ENCODE measurements around the gene LNP1.
"Not testable (repeated sequence)": the region's sequence is repeated elsewhere in the genome, so short reads cannot be mapped to it uniquely, and the experiment has no call there.

Gene LNP1

GRCh38 chr3:100429187-100429716 is 27.9 kb downstream of the LNP1 start:
- Mint-ChIP-seq H3K27me3 (peaks cover 2% of the 10 kb centered on the region), H3K36me3 (peaks cover 3% of the 10 kb centered on the region), H3K4me1 (no peaks in the 10 kb centered on the region), H3K9me3 (no peaks in the 10 kb centered on the region), H3K4me3 (no peak overlapping the region), H3K27ac (no peak overlapping the region)
- ATAC-seq (ENCODE audit: low read depth) (no peak), DNase-seq (ENCODE audit: low spot score in 2 of 2) (no peak)

GRCh38 chr3:100436951-100437350 is 35.6 kb downstream of the LNP1 start:
- Mint-ChIP-seq H3K9me3 (peaks cover 1% of the 10 kb centered on the region), H3K27ac (no peak overlapping the region), H3K36me3 (peaks cover 10% of the 10 kb centered on the region), H3K4me1 (no peaks in the 10 kb centered on the region), H3K27me3 (no peaks in the 10 kb centered on the region), H3K4me3 (no peak overlapping the region)
- ATAC-seq (ENCODE audit: low read depth) (no peak), DNase-seq (ENCODE audit: low spot score in 2 of 2) (no peak)

- Mint-ChIP-seq H3K27ac (no peak overlapping the region), H3K36me3 (peaks cover 12% of the 10 kb centered on the region), H3K4me1 (no peaks in the 10 kb centered on the region), H3K27me3 (no peaks in the 10 kb centered on the region), H3K9me3 (peaks cover 2% of the 10 kb centered on the region), H3K4me3 (no peak overlapping the region)
- DNase-seq (ENCODE audit: low spot score in 2 of 2) (no peak), ATAC-seq (ENCODE audit: low read depth) (no peak)
Measured at GRCh38 chr3:100437721-100438622, 36.6 kb downstream of the LNP1 start.

GRCh38 chr3:100438623-100438974 is 37.3 kb downstream of the LNP1 start:
- ATAC-seq (ENCODE audit: low read depth) (no peak), DNase-seq (ENCODE audit: low spot score in 2 of 2) (no peak)
- H3K36me3 Mint-ChIP-seq: peaks cover 8% of the 10 kb centered on the region

GRCh38 chr3:100440895-100441294 is 39.6 kb downstream of the LNP1 start:
- DNase-seq (ENCODE audit: low spot score in 2 of 2) (no peak), ATAC-seq (ENCODE audit: low read depth) (no peak)
- Mint-ChIP-seq H3K27ac (no peak overlapping the region), H3K36me3 (peaks cover 7% of the 10 kb centered on the region), H3K27me3 (no peaks in the 10 kb centered on the region), H3K4me1 (no peaks in the 10 kb centered on the region), H3K4me3 (no peak overlapping the region), H3K9me3 (peaks cover 1% of the 10 kb centered on the region)

More at GRCh38 chr3:100438623-100438974, 37.3 kb downstream of the LNP1 start:
- H3K4me3 Mint-ChIP-seq: no peak overlapping the region
- no peaks in the 10 kb centered on the region for H3K27me3 Mint-ChIP-seq
- H3K4me1 Mint-ChIP-seq: no peaks in the 10 kb centered on the region
- peaks cover 2% of the 10 kb centered on the region for H3K9me3 Mint-ChIP-seq
- no peak overlapping the region for H3K27ac Mint-ChIP-seq

GRCh38 chr3:100443690-100444089 is 42.4 kb downstream of the LNP1 start:
- Mint-ChIP-seq H3K36me3 (peaks cover 7% of the 10 kb centered on the region), H3K4me1 (no peaks in the 10 kb centered on the region), H3K4me3 (no peak overlapping the region), H3K9me3 (peaks cover 8% of the 10 kb centered on the region), H3K27ac (no peak overlapping the region), H3K27me3 (no peaks in the 10 kb centered on the region)
- ATAC-seq (ENCODE audit: low read depth): no peak
- no peak for DNase-seq (ENCODE audit: low spot score in 2 of 2)

GRCh38 chr3:100447067-100447466 is 45.7 kb downstream of the LNP1 start:
- H3K4me3 Mint-ChIP-seq; ATAC-seq (ENCODE audit: low read depth); H3K27me3 Mint-ChIP-seq; H3K4me1 Mint-ChIP-seq; H3K27ac Mint-ChIP-seq; DNase-seq (ENCODE audit: low spot score in 2 of 2); H3K36me3 Mint-ChIP-seq; H3K9me3 Mint-ChIP-seq: not testable (repeated sequence)

- H3K9me3 Mint-ChIP-seq: peaks cover 7% of the 10 kb centered on the region
- DNase-seq (ENCODE audit: low spot score in 2 of 2) (no peak), ATAC-seq (ENCODE audit: low read depth) (no peak)
- no peaks in the 10 kb centered on the region for H3K27me3 Mint-ChIP-seq
- no peaks in the 10 kb centered on the region for H3K36me3 Mint-ChIP-seq
- no peak overlapping the region for H3K27ac Mint-ChIP-seq
- no peaks in the 10 kb centered on the region for H3K4me1 Mint-ChIP-seq
- H3K4me3 Mint-ChIP-seq: no peak overlapping the region
Measured at GRCh38 chr3:100448079-100448478, 46.7 kb downstream of the LNP1 start.

- DNase-seq (ENCODE audit: low spot score in 2 of 2): no peak
- ATAC-seq (ENCODE audit: low read depth): no peak
- Mint-ChIP-seq H3K9me3 (peaks cover 7% of the 10 kb centered on the region), H3K27ac (no peak overlapping the region), H3K27me3 (no peaks in the 10 kb centered on the region), H3K4me3 (no peak overlapping the region), H3K4me1 (no peaks in the 10 kb centered on the region), H3K36me3 (no peaks in the 10 kb centered on the region)
Measured at GRCh38 chr3:100449214-100449613, 47.9 kb downstream of the LNP1 start.

- Mint-ChIP-seq H3K36me3 (no peaks in the 10 kb centered on the region), H3K27me3 (no peaks in the 10 kb centered on the region), H3K4me1 (no peaks in the 10 kb centered on the region), H3K27ac (no peak overlapping the region), H3K4me3 (no peak overlapping the region), H3K9me3 (no peaks in the 10 kb centered on the region)
- no peak for DNase-seq (ENCODE audit: low spot score in 2 of 2)
- ATAC-seq (ENCODE audit: low read depth): no peak
Measured at GRCh38 chr3:100454677-100455076, 53.3 kb downstream of the LNP1 start.

- Mint-ChIP-seq H3K4me3 (no peak overlapping the region), H3K36me3 (no peaks in the 10 kb centered on the region), H3K27me3 (peaks cover 1% of the 10 kb centered on the region), H3K4me1 (no peaks in the 10 kb centered on the region), H3K27ac (no peak overlapping the region), H3K9me3 (no peaks in the 10 kb centered on the region)
- ATAC-seq (ENCODE audit: low read depth) (no peak), DNase-seq (ENCODE audit: low spot score in 2 of 2) (no peak)
Measured at GRCh38 chr3:100455841-100456550, 54.7 kb downstream of the LNP1 start.

- Mint-ChIP-seq H3K4me3 (no peak overlapping the region), H3K36me3 (no peaks in the 10 kb centered on the region), H3K27me3 (peaks cover 3% of the 10 kb centered on the region), H3K9me3 (no peaks in the 10 kb centered on the region), H3K4me1 (no peaks in the 10 kb centered on the region), H3K27ac (no peak overlapping the region)
- no peak for DNase-seq (ENCODE audit: low spot score in 2 of 2)
- no peak for ATAC-seq (ENCODE audit: low read depth)
Measured at GRCh38 chr3:100456745-100457144, 55.4 kb downstream of the LNP1 start.

GRCh38 chr3:100457811-100458210 is 56.5 kb downstream of the LNP1 start:
- H3K4me3 Mint-ChIP-seq: no peak overlapping the region
- DNase-seq (ENCODE audit: low spot score in 2 of 2) (no peak), ATAC-seq (ENCODE audit: low read depth) (no peak)
- no peaks in the 10 kb centered on the region for H3K4me1 Mint-ChIP-seq
- peaks cover 5% of the 10 kb centered on the region for H3K27me3 Mint-ChIP-seq
- no peak overlapping the region for H3K27ac Mint-ChIP-seq
- no peaks in the 10 kb centered on the region for H3K36me3 Mint-ChIP-seq
- no peaks in the 10 kb centered on the region for H3K9me3 Mint-ChIP-seq

- Mint-ChIP-seq H3K9me3 (no peaks in the 10 kb centered on the region), H3K27me3 (peaks cover 10% of the 10 kb centered on the region), H3K36me3 (no peaks in the 10 kb centered on the region), H3K4me3 (no peak overlapping the region), H3K4me1 (no peaks in the 10 kb centered on the region), H3K27ac (no peak overlapping the region)
- no peak for ATAC-seq (ENCODE audit: low read depth)
- no peak for DNase-seq (ENCODE audit: low spot score in 2 of 2)
Measured at GRCh38 chr3:100458814-100459213, 57.5 kb downstream of the LNP1 start.
